ENCODE data around the gene BMAL1. TPM values are rescaled to one million over a fixed set of nuclear protein-coding genes. Genes with fewer than 3 reads are reported as not detected.

Gene BMAL1
- total and polyA plus RNA-seq, 2 of the 4 experiments (the other 2 are of a cell fraction) = 8.8 to 9.9 TPM

DNA sequence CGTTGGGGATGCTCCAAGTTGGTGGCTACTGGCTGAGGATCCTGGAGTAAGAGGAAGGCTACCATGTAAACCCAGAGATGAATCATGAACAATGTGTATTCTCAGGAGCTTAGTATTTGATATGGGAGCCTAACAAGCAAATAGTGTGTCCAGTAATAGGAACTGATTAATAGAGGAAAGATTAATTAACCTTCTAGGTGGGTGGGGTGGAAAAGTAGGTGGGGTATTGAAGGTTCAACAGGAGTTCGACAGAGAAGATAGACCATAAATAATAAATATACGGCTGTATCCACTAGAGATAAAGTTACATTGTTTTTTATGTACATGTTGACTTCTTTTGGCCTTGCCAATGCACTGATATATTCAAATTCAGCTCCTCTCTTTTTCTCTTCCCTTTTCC is 43.1 kb downstream of the BMAL1 start:
- in situ Hi-C loops (cut with MboI; ENCODE audit: low sequenced_read_pairs) = no loop called here
- H2AK9ac ChIP-seq (replicated peaks; ENCODE audit: low read depth, low read length, poor library complexity) = no peak overlapping the region
- H4K20me1 ChIP-seq (ENCODE audit: insufficient read depth, low read length) = peaks cover 10% of the 10 kb centered on the region
- H2BK20ac ChIP-seq (ENCODE audit: low read depth, low read length) = no peak overlapping the region
- H2BK5ac ChIP-seq (ENCODE audit: low read depth, low read length, poor library complexity, severe bottlenecking) = no peak overlapping the region
- H3K9me3 ChIP-seq (ENCODE audit: control insufficient read depth, insufficient read depth, low read length) = no peaks in the 10 kb centered on the region
- dilution Hi-C loops (cut with HindIII; ENCODE audit: low sequenced_read_pairs, unreplicated experiment) = no loop called here
- DNase-seq = peak; percentile 56
- H3K56ac ChIP-seq (ENCODE audit: extremely low read depth, insufficient read depth, low read length) = no peak overlapping the region
- H3K27ac ChIP-seq (ENCODE audit: insufficient read depth, low read length) = no peak overlapping the region
- peaks cover 21 to 69% of the 10 kb centered on the region in 2 experiments for H3K79me1 ChIP-seq (ENCODE audit: low read depth in 1 of 2, low read length in 2 of 2)
- 67% methylated on average over 1 of the region's 3 CpGs; no CpG with 5 or more reads in 1 of the 2 experiments for WGBS, 2 experiments (ENCODE audit: extremely low coverage in 2 of 2, insufficient read length in 1 of 2)
- H3K23ac ChIP-seq (ENCODE audit: low read depth, low read length) = no peak overlapping the region
- no peak overlapping the region for H4K8ac ChIP-seq (ENCODE audit: low read depth in 2 of 2, low read length in 2 of 2)
- H3K4me1 ChIP-seq (ENCODE audit: control insufficient read depth, insufficient read depth, low read length) = peaks cover 6% of the 10 kb centered on the region
- H3K9ac ChIP-seq (ENCODE audit: low read depth, low read length) = no peak overlapping the region
- peak; percentile 27; the same call in 1 of the 2 replicates for ATAC-seq (ENCODE audit: low read depth)
- H3K4me2 ChIP-seq (ENCODE audit: low read depth, low read length) = no peak overlapping the region
- H3K18ac ChIP-seq (ENCODE audit: low read depth, low read length) = no peak overlapping the region
- H3K14ac ChIP-seq (replicated peaks; ENCODE audit: low read depth, low read length) = no peak overlapping the region
- intact Hi-C loops (cut with micrococcal nuclease) = loop anchor here (5.0 kb wide), 1 partner anchor 43 kb away; the partner anchor contains the start of gene BMAL1
- TF ChIP-seq CEBPB (IDR thresholded peaks at IDR 0.05; ENCODE audit: low read depth, low read length) = no peak
- TF ChIP-seq, protein P1, sequence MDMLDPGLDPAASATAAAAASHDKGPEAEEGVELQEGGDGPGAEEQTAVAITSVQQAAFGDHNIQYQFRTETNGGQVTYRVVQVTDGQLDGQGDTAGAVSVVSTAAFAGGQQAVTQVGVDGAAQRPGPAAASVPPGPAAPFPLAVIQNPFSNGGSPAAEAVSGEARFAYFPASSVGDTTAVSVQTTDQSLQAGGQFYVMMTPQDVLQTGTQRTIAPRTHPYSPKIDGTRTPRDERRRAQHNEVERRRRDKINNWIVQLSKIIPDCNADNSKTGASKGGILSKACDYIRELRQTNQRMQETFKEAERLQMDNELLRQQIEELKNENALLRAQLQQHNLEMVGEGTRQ (IDR thresholded peaks at IDR 0.05; ENCODE audit: low read depth, low read length) = no peak
- no peak for TF ChIP-seq CTCF (conservative IDR thresholded peaks at IDR 0.05; ENCODE audit: low read depth, low read length)
- no peak for TF ChIP-seq CHD1 (IDR thresholded peaks at IDR 0.05; ENCODE audit: low read depth, low read length)
- H2AFZ ChIP-seq (replicated peaks; ENCODE audit: low read length, poor library complexity) = no peak overlapping the region
- no peak overlapping the region for H3K4ac ChIP-seq (ENCODE audit: low read depth, low read length)
- H3K9me1 ChIP-seq (ENCODE audit: insufficient read depth, low read length) = peaks cover 22% of the 10 kb centered on the region
- no peak overlapping the region for H2AK5ac ChIP-seq (ENCODE audit: low read depth, low read length)
- CTCF ChIA-PET = interaction anchor here (2.5 kb wide), 1 partner anchor 15 kb away, joined by 5 read pairs; no protein-coding TSS in a partner anchor
- POLR2A ChIA-PET (ENCODE audit: unreplicated experiment) = no interaction called here
- no peak overlapping the region for H3K4me3 ChIP-seq (ENCODE audit: insufficient read depth, low read depth, low read length)
- no peaks in the 10 kb centered on the region for H3K27me3 ChIP-seq (ENCODE audit: control insufficient read depth, insufficient read depth, low read length)
- no peak overlapping the region for H2BK120ac ChIP-seq (ENCODE audit: low read depth, low read length)
- H4K91ac ChIP-seq (ENCODE audit: insufficient read depth, low read depth, low read length) = no peak overlapping the region
- H4K5ac ChIP-seq (ENCODE audit: low read depth, low read length) = no peak overlapping the region
- no peaks in the 10 kb centered on the region for H3K36me3 ChIP-seq (ENCODE audit: control insufficient read depth, insufficient read depth, low read length)
- no peak overlapping the region for H2BK15ac ChIP-seq (ENCODE audit: low read depth, low read length)
- BruUV-seq (replicated peaks) = no TSS peak

Measured in IMR-90 (cell line).